Choroid plexus epithelial cell (primary cell): ENCODE data around the gene ZNF853.

Experiments used
- DNase-seq: peaks from one replicate; pipeline ENCODE4 v3.0.0-alpha.2; 2010; ENCODE audit warnings: low read depth
- H3K4me3 ChIP-seq: 2 replicates; pipeline ENCODE4 v1.5.1; 2011; ENCODE audit warnings: low read depth, mild to moderate bottlenecking, control low read depth, low read length, moderate library complexity
- CTCF ChIP-seq: conservative IDR thresholded peaks from 2 replicates; pipeline ENCODE4 v1.5.1; 2011; ENCODE audit warnings: low read depth, mild to moderate bottlenecking, control low read depth, inconsistent platforms, low read length, moderate library complexity

Gene ZNF853

GRCh38 chr7:6618621-6619020, 3.2 kb downstream of the ZNF853 start:
- H3K4me3 ChIP-seq = no peak overlapping the region
- DNase-seq = no peak

GRCh38 chr7:6619961-6620360, 4.6 kb downstream of the ZNF853 start:
- no peak overlapping the region for H3K4me3 ChIP-seq
- DNase-seq = no peak
- TF ChIP-seq CTCF = no peak

More at GRCh38 chr7:6618621-6619020, 3.2 kb downstream of the ZNF853 start:
- no peak for TF ChIP-seq CTCF

GRCh38 chr7:6621195-6622133, 6.1 kb downstream of the ZNF853 start:
- DNase-seq = peak; percentile 23
- no peak overlapping the region for H3K4me3 ChIP-seq
- TF ChIP-seq CTCF = no peak

- no peak for DNase-seq
- H3K4me3 ChIP-seq = no peak overlapping the region
- no peak for TF ChIP-seq CTCF
Measured at GRCh38 chr7:6622134-6622710, 6.8 kb downstream of the ZNF853 start.

GRCh38 chr7:6623589-6624245, 8.3 kb downstream of the ZNF853 start:
- no peak for DNase-seq
- no peak overlapping the region for H3K4me3 ChIP-seq
- no peak for TF ChIP-seq CTCF

GRCh38 chr7:6624246-6624611, 8.8 kb downstream of the ZNF853 start:
- DNase-seq = no peak
- H3K4me3 ChIP-seq = no peak overlapping the region
- no peak for TF ChIP-seq CTCF
